GM15510 (cell line): ENCODE results near the gene POMC.

ENCODE experiments used
- POLR2A ChIP-seq: IDR thresholded peaks from 3 replicates; pipeline ENCODE4 v1.6.1; 2011; ENCODE audit warnings: borderline replicate concordance; ENCODE audit not compliant: insufficient read length; ENCODE audit errors: extremely low read depth

POMC gene

DNA sequence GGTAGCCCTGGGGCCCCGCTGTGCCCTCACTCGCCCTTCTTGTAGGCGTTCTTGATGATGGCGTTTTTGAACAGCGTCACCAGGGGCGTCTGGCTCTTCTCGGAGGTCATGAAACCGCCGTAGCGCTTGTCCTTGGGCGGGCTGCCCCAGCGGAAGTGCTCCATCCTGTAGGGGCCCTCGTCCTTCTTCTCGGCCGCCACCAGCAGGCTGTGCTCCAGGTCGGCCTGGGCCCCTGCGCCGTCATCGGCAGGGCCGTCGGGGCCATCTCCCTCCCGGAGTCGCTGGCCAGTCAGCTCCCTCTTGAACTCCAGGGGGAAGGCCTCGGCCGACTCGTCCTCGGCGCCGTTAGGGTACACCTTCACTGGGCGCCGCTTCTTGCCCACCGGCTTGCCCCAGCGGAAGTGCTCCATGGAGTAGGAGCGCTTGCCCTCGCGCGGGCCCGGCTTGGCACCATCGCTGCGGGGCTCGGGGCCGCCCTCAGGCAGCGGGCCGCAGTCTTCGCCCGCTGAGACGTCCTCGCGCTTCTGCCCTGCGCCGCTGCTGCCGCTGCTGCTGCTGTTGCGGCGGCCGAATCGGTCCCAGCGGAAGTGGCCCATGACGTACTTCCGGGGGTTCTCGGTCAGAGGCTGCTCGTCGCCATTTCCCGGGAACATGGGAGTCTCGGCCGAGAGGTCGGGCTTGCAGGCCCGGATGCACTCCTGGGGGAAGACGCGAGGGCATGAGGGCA is 7.2 kb downstream of the POMC start:
- TF ChIP-seq POLR2A, result peak; percentile 92

DNA sequence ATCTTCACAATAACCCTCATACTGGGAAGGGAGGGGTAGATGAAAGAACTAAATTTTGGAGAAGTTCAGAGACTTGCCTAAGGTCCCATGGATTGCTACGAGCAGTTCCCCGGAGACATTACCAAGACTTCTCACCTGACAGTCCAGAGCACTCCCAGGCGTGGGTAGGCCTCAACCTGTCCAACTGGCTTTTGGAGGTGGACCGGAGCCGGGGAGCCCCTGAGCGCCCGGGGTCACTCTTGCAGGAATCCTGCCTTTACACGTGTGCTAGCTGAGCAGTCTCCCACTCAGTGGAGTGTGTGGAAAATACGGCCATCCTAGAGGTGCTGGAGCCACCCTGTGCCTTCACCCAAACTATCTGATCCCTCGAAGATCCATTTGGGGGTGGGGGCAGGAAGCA is 8.0 kb downstream of the POMC start:
- TF ChIP-seq POLR2A, result no peak

DNA sequence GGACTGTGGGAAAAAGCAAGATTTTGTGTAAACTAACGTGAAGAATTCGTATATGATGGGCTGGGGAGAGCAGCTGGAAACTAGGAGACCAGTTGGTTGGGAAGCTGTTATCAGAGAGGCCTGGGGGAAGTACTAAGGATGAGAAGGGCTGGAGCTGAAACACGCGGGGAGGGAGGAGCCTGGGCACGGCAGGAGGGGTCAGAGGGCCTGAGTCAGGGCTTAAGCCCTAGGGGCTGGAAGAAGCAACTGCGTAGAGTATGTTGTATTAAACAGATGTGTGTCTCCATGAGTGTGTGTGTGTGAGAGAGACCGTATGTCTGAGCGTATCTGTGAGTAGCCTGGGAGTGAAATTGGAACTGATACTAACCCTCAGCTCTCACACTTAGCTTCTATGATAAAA is 8.4 kb downstream of the POMC start:
- no peak for TF ChIP-seq POLR2A

DNA sequence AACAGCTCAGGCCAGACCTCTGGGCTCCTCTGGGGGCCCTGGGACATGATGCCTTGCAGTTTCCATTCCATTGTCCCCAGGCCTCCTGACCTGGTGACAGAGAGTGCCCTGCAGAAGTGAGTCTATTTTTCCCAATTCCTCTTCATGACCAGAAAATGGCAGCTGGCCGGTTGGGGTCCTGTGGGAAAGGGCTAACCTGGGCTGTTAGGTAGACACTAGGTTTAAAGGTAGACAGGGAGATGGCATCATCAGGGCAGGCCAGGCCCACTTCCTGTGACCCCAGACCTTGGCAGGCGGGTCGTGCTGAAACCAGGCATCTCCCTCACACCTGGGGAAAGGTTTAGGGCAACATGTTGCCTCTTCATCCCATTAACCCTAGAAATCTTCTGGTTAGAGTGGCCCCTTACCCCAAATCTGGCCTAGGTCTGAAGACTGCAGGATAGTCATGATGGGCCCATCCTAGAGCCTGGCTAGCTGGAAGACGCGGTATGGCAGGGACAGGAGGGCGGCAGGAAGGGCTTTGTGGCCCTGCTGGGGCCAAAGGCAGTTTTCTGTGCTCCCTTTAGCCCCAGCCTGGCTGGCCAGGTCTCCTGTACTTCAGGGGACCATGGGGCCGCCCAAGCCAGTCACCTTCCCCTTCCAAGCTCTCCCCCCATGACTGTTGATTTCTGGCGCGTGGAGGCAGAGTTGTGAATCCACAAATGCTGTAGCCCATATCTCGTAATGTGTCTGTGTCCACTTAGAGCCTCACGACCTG is 10.1 kb downstream of the POMC start:
- no peak for TF ChIP-seq POLR2A

- TF ChIP-seq POLR2A, result no peak
These were observed 13.0 kb downstream of the POMC start for GRCh38 chr2:25155401-25155800.

- TF ChIP-seq POLR2A, result no peak
These were observed 16.7 kb downstream of the POMC start for GRCh38 chr2:25151718-25152117.

DNA sequence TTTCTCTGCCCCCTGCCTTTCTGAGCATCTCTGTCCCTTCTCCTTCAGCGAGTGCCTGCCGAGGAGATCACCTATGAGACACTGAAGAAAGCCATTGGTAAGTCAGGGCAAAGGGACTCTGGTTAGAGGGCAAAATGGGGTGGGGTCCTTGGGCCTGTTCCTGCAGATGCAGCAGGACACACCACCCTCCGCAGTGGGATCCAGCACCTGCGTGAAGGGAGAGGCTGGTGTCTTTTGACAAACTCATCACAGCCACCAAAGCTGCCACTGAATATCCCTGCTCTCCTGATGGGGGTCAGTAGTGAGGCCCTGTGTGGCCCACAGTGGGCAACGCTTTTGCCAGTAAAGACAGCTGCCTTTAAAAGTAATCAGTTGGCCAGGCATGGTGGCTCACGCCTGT is 18.7 kb downstream of the POMC start:
- TF ChIP-seq POLR2A, result no peak

DNA sequence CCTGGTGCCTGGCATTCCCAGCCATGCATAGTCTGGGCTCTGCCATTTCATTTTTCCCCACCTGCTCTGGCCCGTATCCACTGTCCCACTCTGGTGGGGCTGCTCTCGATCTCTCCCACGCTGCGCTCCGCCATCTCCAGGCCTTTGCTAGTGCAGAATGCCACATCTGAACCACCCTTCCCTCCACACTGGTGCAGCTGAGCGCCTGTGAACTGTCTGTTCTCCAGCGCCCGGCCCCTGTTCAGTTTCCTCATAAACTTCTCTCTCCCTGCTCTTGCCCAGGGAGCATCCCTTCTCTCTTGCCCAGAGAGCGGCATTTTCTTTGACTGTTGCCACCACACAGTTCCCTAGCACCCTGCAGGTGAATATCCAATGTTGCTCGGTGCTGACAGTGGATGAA is 21.5 kb downstream of the POMC start:
- no peak for TF ChIP-seq POLR2A

- TF ChIP-seq POLR2A, result no peak
These were observed 22.6 kb downstream of the POMC start for GRCh38 chr2:25145803-25146202.

DNA sequence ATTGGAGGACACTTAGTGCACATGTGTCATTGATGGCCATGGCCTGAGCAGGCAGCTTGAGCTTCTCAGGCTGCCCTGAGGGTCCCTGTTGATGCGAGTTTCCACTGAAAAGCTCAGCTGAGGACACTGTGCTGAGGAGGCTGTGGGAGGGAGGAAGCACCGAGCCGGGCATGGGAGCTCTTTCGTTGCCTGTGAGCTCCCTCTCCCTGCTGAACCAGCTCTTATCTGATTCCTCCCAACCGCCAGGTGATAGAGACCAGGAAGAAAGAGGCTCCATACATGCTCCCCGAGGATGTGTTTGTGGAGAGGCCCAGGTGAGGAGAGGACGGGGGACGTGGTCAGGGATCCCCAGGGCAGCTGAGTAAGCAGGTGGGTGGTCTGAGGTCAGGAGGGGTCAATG is 27.3 kb downstream of the POMC start:
- no peak for TF ChIP-seq POLR2A

DNA sequence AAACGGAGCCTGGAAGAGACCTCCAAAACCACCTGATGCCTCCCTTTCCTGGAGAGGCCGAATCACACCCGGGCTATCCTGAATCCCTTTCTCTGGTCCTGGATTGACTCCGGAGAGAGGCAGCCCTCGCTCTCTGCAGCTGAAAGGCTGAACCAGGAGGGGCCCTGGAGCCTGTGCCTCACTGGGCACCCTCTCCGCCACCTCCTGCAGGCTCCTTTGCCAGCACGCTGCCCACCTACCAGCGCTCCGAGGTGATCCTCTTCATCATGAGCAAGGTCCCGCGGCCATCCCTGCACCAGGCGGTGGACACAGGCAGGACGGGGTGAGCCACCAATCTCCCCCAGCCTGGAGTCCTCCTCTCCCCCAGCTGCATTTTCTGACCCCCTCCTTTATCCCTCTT is 35.7 kb downstream of the POMC start:
- no peak for TF ChIP-seq POLR2A

GRCh38 chr2:25132299-25132635 is 36.1 kb downstream of the POMC start:
- no peak for TF ChIP-seq POLR2A

DNA sequence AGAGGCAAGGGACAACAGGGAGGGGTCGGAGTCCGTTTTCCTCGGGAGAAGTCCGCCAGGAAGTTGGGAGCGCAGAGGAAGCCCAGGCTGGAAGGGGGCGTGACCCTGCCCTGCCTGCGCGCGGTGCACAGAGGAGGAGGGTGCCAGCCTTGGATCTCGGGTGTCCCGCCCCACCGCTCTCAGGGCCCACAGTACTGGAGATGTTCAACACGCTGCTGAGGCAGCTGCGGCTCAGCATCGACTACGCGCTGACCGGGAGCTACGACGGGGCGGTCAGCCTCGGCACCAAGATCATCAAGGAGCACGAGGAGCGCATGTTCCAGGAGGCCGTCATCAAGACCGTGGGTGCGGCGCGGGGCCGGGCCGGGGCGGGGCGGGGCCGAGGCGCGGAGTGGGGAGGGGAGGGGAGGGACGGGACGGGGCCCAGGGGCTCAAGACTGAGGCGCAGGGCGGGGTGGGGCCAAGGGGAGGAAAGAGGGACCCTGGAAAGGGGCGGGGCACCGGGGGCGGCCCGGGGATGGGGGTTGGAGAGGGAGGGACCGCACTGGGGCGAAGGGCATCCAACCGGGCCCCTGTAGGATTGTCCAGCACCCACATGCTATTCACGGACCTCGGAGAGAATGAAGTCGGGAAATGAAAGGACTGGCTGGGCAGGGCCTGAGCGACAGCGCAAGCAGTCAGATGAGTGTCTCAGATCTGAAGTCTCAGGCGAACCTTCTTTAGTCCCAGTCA is 36.6 kb downstream of the POMC start:
- no peak for TF ChIP-seq POLR2A

- TF ChIP-seq POLR2A, result no peak
These were observed 37.2 kb downstream of the POMC start for GRCh38 chr2:25131253-25131566.

DNA sequence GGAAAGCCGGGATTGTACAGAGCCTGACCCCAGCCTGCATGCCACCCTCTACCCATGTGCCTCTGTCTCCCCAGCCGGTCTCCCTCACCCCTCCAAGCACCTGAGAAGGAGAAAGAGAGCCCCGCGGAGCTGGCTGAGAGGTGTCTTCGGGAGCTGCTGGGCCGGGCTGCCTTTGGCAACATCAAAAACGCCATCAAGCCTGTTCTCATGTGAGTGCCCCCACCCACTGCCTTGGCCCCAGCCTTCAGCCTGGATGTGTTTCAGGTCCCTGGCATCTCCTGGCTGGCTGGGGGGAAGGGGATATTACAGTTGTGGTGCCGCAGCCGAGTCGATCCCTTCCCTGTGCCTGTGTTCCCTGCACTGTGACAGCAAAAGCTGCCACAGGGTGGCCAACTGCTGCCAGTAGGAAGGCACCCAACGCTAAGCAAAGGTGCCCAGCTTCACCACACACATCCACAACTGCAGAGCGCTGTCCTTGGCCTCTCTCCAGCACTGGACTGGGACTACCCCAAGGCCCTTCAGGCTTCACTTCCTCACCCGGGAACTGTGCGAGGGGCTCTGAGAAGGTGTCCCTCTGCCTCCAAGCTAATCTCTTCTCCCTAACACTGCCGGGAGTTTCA is 38.4 kb downstream of the POMC start:
- TF ChIP-seq POLR2A, result no peak
